Measurements from ENCODE around the gene FIP1L1.

GRCh38 chr4:53431052-53431451 is 53.6 kb downstream of the FIP1L1 start:
- TF ChIP-seq POLR2AphosphoS5 (IDR thresholded peaks at IDR 0.05; ENCODE audit: low read depth): peak; percentile 31; the same call in 1 of the 2 replicates
- TF ChIP-seq CTCF (IDR thresholded peaks at IDR 0.05; ENCODE audit: insufficient read depth, low read length): no peak
- no peak for TF ChIP-seq REST (IDR thresholded peaks at IDR 0.05; ENCODE audit: insufficient replicate concordance, low read depth)
- no peak for TF ChIP-seq GABPA (IDR thresholded peaks at IDR 0.05; ENCODE audit: low read depth)
- no peak for TF ChIP-seq SPI1 (IDR thresholded peaks at IDR 0.05; ENCODE audit: borderline replicate concordance, low read depth)

Data from HL-60 (cell line).